NCI-H526 (cell line): Measurements from ENCODE around the gene CFAP70.
"Not testable (repeated sequence)": the region's sequence is repeated elsewhere in the genome, so short reads cannot be mapped to it uniquely, and the experiment has no call there.

ENCODE experiments used
- DNase-seq, 2 experiments: peaks; one replicate each; lab custom pipeline; 2025; lab: John Stamatoyannopoulos, UW

The CFAP70 gene

GRCh38 chr10:73339436-73339835, 19.2 kb downstream of the CFAP70 start:
- DNase-seq: no peak

- no peak for DNase-seq
These were observed 19.8 kb downstream of the CFAP70 start for GRCh38 chr10:73338801-73339368.

GRCh38 chr10:73333202-73333601, 25.5 kb downstream of the CFAP70 start:
- DNase-seq: no peak

- DNase-seq: no peak
These were observed 26.3 kb downstream of the CFAP70 start for GRCh38 chr10:73332379-73332778.

GRCh38 chr10:73328523-73328922, 30.1 kb downstream of the CFAP70 start:
- DNase-seq: not testable (repeated sequence)

- DNase-seq: not testable (repeated sequence)
These were observed 33.4 kb downstream of the CFAP70 start for GRCh38 chr10:73325290-73325689.

- DNase-seq: not testable (repeated sequence)
These were observed 35.1 kb downstream of the CFAP70 start for GRCh38 chr10:73323582-73323981.

GRCh38 chr10:73310475-73310874, 48.2 kb downstream of the CFAP70 start:
- DNase-seq: no peak

- no peak for DNase-seq
These were observed 51.4 kb downstream of the CFAP70 start for GRCh38 chr10:73307203-73307800.

GRCh38 chr10:73306171-73306708, 52.4 kb downstream of the CFAP70 start:
- DNase-seq: no peak

- no peak for DNase-seq
These were observed 61.7 kb downstream of the CFAP70 start for GRCh38 chr10:73296946-73297345.

- no peak for DNase-seq
These were observed 65.2 kb downstream of the CFAP70 start for GRCh38 chr10:73293461-73293860.

GRCh38 chr10:73289958-73290357, 68.7 kb downstream of the CFAP70 start:
- DNase-seq: no peak

- DNase-seq: no peak
These were observed 71.2 kb downstream of the CFAP70 start for GRCh38 chr10:73287441-73287840.

- DNase-seq: no peak
These were observed 77.6 kb downstream of the CFAP70 start for GRCh38 chr10:73281097-73281496.

GRCh38 chr10:73264423-73264822, 94.2 kb downstream of the CFAP70 start:
- no peak for DNase-seq

- DNase-seq: peak in 1 of 2 experiments; percentile 32
These were observed 94.8 kb downstream of the CFAP70 start for GRCh38 chr10:73263693-73264347.

GRCh38 chr10:73262880-73263555, 95.6 kb downstream of the CFAP70 start:
- no peak for DNase-seq

- DNase-seq: no peak
These were observed 96.4 kb downstream of the CFAP70 start for GRCh38 chr10:73262105-73262730.

GRCh38 chr10:73261362-73261995, 97.2 kb downstream of the CFAP70 start:
- no peak for DNase-seq

- not testable (repeated sequence) for DNase-seq
These were observed 100.1 kb downstream of the CFAP70 start for GRCh38 chr10:73258612-73259011.

GRCh38 chr10:73253225-73253555, 105.5 kb downstream of the CFAP70 start:
- DNase-seq: no peak
